NCI-H2196 (cell line): ENCODE data around the gene RNASE2.
"Not testable (repeated sequence)": the region's sequence is repeated elsewhere in the genome, so short reads cannot be mapped to it uniquely, and the experiment has no call there.

Experiments used
- DNase-seq: peaks from one replicate; lab custom pipeline; 2025; ENCODE audit not compliant: unreplicated experiment; lab: John Stamatoyannopoulos, UW

Gene RNASE2

GRCh38 chr14:20980906-20981305, 25.6 kb downstream of the RNASE2 start:
- DNase-seq: no peak

DNA sequence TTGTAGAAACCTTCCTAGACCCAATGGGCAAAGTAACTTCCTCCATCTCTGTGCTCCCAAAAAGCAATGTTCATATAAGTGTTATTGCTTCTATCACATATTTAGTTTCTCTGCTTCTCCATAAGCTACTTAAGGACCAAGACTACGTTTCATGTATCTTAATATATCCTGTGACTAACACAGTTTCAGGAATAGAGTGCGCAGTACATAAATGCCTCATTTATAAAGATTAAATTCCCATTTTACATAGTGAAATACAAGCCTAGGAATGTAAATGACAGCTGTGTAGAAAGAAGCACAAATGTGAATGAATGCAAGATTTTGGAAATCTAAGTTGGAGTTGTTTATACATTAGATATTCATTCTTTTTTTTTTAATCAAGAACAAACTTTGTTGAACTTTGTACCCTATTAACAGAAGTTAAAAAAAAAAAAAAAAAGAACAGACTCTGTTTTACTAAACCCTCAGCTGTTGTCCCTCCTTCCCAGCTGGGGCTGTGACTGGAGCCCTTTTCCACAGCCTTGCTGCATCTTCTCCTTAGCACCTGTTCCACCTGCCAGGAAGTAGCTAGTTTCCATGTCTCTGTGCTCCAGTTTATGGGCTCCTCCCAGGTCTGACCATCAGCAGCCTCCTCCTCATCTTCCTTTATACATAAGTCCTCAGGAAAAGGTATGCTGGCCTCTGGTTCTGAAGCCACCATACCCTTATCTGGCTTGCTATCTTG, 27.5 kb downstream of the RNASE2 start:
- DNase-seq: no peak

- not testable (repeated sequence) for DNase-seq
Observed at GRCh38 chr14:20985650-20986049, 30.4 kb downstream of the RNASE2 start.

DNA sequence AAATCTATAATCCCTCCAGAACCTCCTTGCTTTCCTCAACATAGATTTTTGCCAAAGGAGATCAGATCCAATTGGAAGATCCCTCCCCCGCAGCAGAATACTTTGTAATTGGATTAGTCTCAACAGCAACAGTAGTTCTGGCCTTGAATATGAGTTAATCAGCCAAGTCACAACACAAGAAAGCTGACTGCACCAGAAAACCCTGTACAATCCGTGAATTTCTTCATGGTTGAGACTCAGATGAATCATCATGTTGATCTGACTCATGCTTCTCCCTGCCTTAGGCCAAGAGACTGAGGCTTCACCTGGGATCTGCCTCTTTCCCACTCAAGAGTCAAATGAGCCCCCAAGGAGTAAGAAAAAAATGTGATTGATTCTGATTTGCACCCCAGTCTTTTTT, 31.5 kb downstream of the RNASE2 start:
- no peak for DNase-seq

GRCh38 chr14:20988717-20989470, 33.6 kb downstream of the RNASE2 start:
- no peak for DNase-seq

DNA sequence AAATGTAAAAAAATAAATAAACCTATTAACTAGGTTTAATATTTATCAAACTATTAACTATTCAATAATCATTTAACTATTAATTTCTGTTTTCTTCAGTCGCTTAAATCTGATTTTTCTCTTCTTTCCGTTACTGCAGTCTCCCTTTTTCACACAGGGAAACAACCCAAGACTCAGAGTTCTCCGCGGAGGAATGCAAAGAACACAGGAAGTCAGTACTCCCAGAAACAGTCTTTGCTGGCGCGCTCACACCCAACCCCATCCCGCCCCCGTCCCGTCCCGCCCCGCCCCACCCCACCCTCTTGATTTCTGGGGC, 34.1 kb downstream of the RNASE2 start:
- DNase-seq: no peak

- DNase-seq: peak; percentile 97
Observed at GRCh38 chr14:20989787-20990600, 34.7 kb downstream of the RNASE2 start, which contains the start of gene METTL17. METTL17 (plus strand) TSS chr14:20989980; CDS start chr14:20990003, 23 bp downstream.

DNA sequence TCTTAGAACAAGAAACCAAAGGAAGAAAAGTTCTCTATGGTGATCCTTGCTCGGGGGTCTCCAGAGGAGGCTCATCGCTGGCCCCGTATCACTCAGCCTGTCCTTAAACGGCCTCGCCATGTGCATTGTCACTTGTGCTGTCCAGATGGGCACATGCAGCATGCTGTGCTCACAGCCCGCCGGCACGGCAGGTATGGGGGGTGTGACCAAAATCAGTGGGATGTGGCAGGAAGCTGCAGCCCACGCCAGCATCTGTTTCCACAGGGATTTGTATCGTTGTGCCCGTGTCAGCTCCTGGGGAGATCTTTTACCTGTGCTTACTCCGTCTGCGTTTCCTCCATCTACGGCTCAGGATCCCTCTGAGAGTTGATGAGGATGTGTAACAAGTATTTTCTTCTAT, 41.2 kb downstream of the RNASE2 start:
- DNase-seq: no peak

- no peak for DNase-seq
Observed at GRCh38 chr14:20997115-20997514, 41.8 kb downstream of the RNASE2 start.

- no peak for DNase-seq
Observed at GRCh38 chr14:20997564-20997963, 42.3 kb downstream of the RNASE2 start.

DNA sequence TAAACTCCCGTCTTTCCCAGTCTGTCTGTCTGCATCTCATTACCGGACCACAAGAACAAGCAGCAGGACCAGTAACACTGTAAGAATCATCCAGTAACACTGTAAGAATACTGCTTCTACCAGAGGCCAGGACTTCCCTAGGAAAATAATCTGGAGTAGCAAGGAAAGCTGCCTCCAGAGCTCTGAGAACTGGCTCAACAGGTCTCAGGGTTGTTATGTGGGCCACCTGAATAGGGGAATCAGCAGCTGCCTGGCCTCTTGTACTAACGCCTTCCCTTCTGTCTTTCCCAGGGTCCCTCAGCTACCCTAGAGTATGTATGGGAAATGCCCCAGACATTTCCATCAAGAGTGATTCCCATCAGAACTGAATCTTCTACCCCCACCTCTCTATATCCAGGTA, 42.9 kb downstream of the RNASE2 start:
- DNase-seq: no peak

DNA sequence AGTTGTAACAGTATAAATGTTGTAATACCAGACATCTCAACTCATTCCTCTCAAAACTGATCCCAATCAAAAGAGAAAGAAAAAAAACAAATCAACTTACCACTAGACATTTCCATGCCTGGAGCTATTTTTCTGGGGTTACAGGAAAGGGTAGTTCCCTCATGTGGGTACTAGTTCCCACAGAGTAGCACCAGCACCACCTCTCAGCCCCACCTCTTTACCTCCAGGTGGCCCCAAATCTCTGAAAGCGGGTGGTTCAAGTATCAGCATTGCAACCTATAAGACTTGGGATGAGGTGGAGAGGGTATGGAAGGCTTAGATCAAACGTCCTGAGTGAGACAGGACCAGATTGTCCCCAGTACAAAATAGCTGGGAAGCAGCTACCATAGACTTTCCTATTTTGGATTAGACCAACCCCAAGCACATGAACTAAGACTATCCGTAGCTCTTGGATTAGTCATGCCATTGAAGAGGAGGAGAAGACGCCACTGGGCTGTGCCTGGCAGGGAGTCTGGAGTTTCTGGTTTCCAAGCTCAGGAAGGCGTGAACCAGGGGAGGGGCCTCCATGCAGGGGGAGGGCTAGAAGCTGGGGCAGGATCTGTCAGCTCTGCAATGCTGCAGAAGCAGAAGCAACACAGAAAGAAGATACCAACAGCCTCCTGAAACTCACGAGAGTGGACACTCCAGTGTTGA, 43.5 kb downstream of the RNASE2 start, which contains the start of gene SLC39A2:
TSS of gene SLC39A2 (plus strand) at position 620 of the 693 bp plus-strand sequence. CDS start 154 bp downstream, outside the sequence.
- DNase-seq: peak; percentile 31

- DNase-seq: no peak
Observed at GRCh38 chr14:20999591-20999990, 44.3 kb downstream of the RNASE2 start.

- no peak for DNase-seq
Observed at GRCh38 chr14:21001218-21001617, 45.9 kb downstream of the RNASE2 start.

GRCh38 chr14:21003788-21004346, 48.6 kb downstream of the RNASE2 start:
- no peak for DNase-seq
